PC-3 (cell line): ENCODE measurements around the gene STOX2. TPM values are rescaled to one million over a fixed set of nuclear protein-coding genes. Genes with fewer than 3 reads are reported as not detected.

ENCODE experiments used
- ATAC-seq: fragments of 200-7000 bp; cut with Tn5 transposase; 2 replicates; pipeline ENCODE4 v1.9.1; 2020; ENCODE audit warnings: mild to moderate bottlenecking, moderate library complexity
- Bru-seq: library from RNA; stranded (reverse); fragments of 400-500 nt; gene quantifications from one replicate; lab custom pipeline; 2021; lab: Mats Ljungman, UMichigan
- BruChase-seq, 2 experiments: library from RNA; stranded (reverse); fragments of 400-500 nt; gene quantifications; one replicate each; lab custom pipeline; 2021; lab: Mats Ljungman, UMichigan
- BruUV-seq: library from RNA; stranded (reverse); fragments of 400-500 nt; replicated peaks from 2 replicates; lab custom pipeline; 2021; lab: Mats Ljungman, UMichigan
- CTCF ChIA-PET: fragments of 300-600 bp; sonication (Branson Sonifier 250); formaldehyde crosslinking; loops from one replicate; lab custom pipeline; 2022; ENCODE audit warnings: antibody characterized with exemption; lab: Charles Lee
- POLR2A ChIA-PET: fragments of 300-600 bp; sonication (Branson Sonifier 250); formaldehyde crosslinking; loops from one replicate; lab custom pipeline; 2022; ENCODE audit warnings: antibody characterized with exemption; ENCODE audit not compliant: unreplicated experiment; lab: Charles Lee
- DNase-seq: peaks from one replicate; pipeline ENCODE4 v3.0.0-alpha.2; 2015
- H2AFZ ChIP-seq: fragments of 300-600 bp; sonication (generic); 2 replicates; pipeline ENCODE4 v1.6.0; 2016; ENCODE audit warnings: antibody characterized with exemption, low read length
- H3F3A ChIP-seq: fragments of 300-600 bp; sonication (generic); one replicate; pipeline ENCODE4 v1.6.0; 2017; ENCODE audit warnings: antibody characterized with exemption, low read length, control low read depth, mild to moderate bottlenecking; ENCODE audit not compliant: unreplicated experiment
- H3K27ac ChIP-seq: fragments of 300-600 bp; sonication (generic); 2 replicates; pipeline ENCODE4 v1.5.1; 2016; ENCODE audit warnings: mild to moderate bottlenecking, low read length
- H3K27me3 ChIP-seq: fragments of 300-600 bp; sonication (generic); 2 replicates; pipeline ENCODE4 v1.6.1; 2016; ENCODE audit warnings: low read length, mixed read lengths
- H3K36me3 ChIP-seq: fragments of 300-600 bp; sonication (generic); 2 replicates; pipeline ENCODE4 v1.6.1; 2016; ENCODE audit warnings: low read depth, mixed run types, low read length, mixed read lengths
- H3K4me1 ChIP-seq: fragments of 300-600 bp; sonication (generic); 2 replicates; pipeline ENCODE4 v1.5.1; 2016; ENCODE audit warnings: low read length; ENCODE audit not compliant: insufficient read depth
- H3K4me2 ChIP-seq: fragments of 300-600 bp; sonication (generic); 2 replicates; pipeline ENCODE4 v1.6.0; 2016; ENCODE audit warnings: low read length
- H3K4me3 ChIP-seq: fragments of 300-600 bp; sonication (generic); 2 replicates; pipeline ENCODE4 v1.5.1; 2016; ENCODE audit warnings: mild to moderate bottlenecking, low read length, mixed read lengths
- H3K79me2 ChIP-seq: fragments of 300-600 bp; sonication (generic); 2 replicates; pipeline ENCODE4 v1.6.1; 2017; ENCODE audit warnings: low read length, mixed read lengths
- H3K9ac ChIP-seq: fragments of 300-600 bp; sonication (generic); 2 replicates; pipeline ENCODE4 v1.6.0; 2016; ENCODE audit warnings: mild to moderate bottlenecking, low read length
- H3K9me2 ChIP-seq: fragments of 300-600 bp; sonication (generic); replicated peaks from 2 replicates; pipeline ENCODE4 v1.6.1; 2016; ENCODE audit warnings: mixed run types, low read length, mixed read lengths
- H3K9me3 ChIP-seq: fragments of 300-600 bp; sonication (generic); 2 replicates; pipeline ENCODE4 v1.6.1; 2016; ENCODE audit warnings: low read length, mixed read lengths
- H4K20me1 ChIP-seq: fragments of 300-600 bp; sonication (generic); 2 replicates; pipeline ENCODE4 v1.6.1; 2016; ENCODE audit warnings: low read length, mixed read lengths
- EZH2 ChIP-seq: fragments of 300-600 bp; sonication (generic); IDR thresholded peaks from one replicate; pipeline ENCODE4 v1.6.1; 2017; ENCODE audit warnings: antibody characterized with exemption, mild to moderate bottlenecking, low read length; ENCODE audit not compliant: unreplicated experiment
- EZH2phosphoT487 ChIP-seq: fragments of 300-600 bp; sonication (generic); IDR thresholded peaks from 2 replicates; pipeline ENCODE4 v1.6.1; 2018; ENCODE audit warnings: mild to moderate bottlenecking, antibody characterized with exemption, low read length, borderline replicate concordance
- intact Hi-C: fragments of 100-400 bp; cut with micrococcal nuclease; formaldehyde crosslinking; loops from 2 replicates; pipeline ENCODE4 v1.9.0; 2023
- long read RNA-seq: library from polyadenylated mRNA; unstranded; transcript quantifications from one replicate; pipeline ENCODE4 v2.0.0, GENCODE V29; 2021; ENCODE audit not compliant: unreplicated experiment
- total RNA-seq: library from RNA; depleted of rRNA; stranded (reverse); fragments of >200 nt; gene quantifications from 2 replicates; pipeline ENCODE4 v1.2.3, GENCODE V29; 2014; rRNA removed
- TF ChIP-seq, protein P1 (sequence below): fragments of 300-600 bp; sonication (generic); conservative IDR thresholded peaks from 2 replicates; pipeline ENCODE4 v1.5.1; 2017; ENCODE audit warnings: antibody characterized with exemption, low read depth, mild to moderate bottlenecking, low read length

Gene STOX2, protein sequence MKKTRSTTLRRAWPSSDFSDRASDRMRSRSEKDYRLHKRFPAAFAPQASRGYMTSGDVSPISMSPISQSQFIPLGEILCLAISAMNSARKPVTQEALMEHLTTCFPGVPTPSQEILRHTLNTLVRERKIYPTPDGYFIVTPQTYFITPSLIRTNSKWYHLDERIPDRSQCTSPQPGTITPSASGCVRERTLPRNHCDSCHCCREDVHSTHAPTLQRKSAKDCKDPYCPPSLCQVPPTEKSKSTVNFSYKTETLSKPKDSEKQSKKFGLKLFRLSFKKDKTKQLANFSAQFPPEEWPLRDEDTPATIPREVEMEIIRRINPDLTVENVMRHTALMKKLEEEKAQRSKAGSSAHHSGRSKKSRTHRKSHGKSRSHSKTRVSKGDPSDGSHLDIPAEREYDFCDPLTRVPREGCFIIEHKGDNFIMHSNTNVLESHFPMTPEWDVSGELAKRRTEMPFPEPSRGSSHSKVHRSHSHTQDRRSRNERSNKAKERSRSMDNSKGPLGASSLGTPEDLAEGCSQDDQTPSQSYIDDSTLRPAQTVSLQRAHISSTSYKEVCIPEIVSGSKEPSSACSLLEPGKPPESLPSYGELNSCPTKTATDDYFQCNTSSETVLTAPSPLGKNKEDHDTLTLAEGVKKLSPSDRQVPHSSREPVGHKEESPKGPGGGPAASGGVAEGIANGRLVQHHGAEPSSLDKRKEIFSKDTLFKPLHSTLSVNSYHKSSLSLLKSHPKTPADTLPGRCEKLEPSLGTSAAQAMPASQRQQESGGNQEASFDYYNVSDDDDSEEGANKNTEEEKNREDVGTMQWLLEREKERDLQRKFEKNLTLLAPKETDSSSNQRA (N-terminal part only)
- 2.1 and 3.6 TPM in 2 replicates for total RNA-seq
- Bru-seq, nascent RNA, result percentile 18 among the genes with signal in this experiment
- percentile 13 among the genes with signal in this experiment for BruChase-seq, experiment 1, labeled RNA remaining after a 6-hour chase
- percentile 16 among the genes with signal in this experiment for BruChase-seq, experiment 2, labeled RNA remaining after a 2-hour chase
- long read RNA-seq, partial matches to known transcripts, result 0 of 3 reads
- long read RNA-seq, other reads (novel, unspliced or antisense), result 3 of 3 reads

DNA sequence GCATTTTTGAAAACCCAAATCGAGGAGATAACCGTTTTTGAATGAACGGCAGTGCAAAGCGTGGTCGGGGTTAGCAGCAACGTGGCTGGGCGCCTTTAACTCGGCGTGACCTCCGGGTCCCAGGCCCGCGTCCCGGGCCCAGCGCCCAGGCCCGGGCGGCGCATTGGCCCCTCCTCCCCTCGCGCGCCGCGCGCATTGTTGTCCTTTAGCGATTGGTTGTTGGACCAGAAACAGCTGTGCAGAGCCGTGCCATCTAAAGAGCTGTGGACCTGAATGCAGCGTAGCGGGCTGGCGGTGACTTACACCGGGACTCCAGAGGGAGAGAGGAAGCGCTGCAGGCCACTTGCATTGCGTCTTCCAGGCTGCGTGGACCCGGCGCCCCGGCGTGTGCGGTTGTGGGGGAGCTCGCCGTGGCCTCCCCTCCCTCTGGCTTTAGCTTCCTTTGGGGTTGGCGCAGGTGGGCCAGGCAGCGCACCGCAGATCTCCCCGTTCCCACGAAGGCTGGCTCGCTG lies at the start of gene STOX2:
Gene STOX2 (plus strand): TSS at position 227 of the 512 bp plus-strand sequence. CDS start 1,484 bp downstream, outside the sequence.
- H3K36me3 ChIP-seq, result no peaks in the 10 kb centered on the region
- ChIA-PET POLR2A (no interaction called here), CTCF (no interaction called here)
- no TSS peak for BruUV-seq
- no peaks in the 10 kb centered on the region for H3K9me2 ChIP-seq
- peak within 1 kb of the TSS; percentile 93 for H2AFZ ChIP-seq
- H3F3A ChIP-seq, result no peaks in the 10 kb centered on the region
- ATAC-seq, result peak; percentile 86
- H3K9ac ChIP-seq, result 0 out of 2 replicates have a peak within 1 kb of the TSS, but pooled peaks have one; percentile 26
- TF ChIP-seq EZH2, result no peak
- TF ChIP-seq, protein P1, sequence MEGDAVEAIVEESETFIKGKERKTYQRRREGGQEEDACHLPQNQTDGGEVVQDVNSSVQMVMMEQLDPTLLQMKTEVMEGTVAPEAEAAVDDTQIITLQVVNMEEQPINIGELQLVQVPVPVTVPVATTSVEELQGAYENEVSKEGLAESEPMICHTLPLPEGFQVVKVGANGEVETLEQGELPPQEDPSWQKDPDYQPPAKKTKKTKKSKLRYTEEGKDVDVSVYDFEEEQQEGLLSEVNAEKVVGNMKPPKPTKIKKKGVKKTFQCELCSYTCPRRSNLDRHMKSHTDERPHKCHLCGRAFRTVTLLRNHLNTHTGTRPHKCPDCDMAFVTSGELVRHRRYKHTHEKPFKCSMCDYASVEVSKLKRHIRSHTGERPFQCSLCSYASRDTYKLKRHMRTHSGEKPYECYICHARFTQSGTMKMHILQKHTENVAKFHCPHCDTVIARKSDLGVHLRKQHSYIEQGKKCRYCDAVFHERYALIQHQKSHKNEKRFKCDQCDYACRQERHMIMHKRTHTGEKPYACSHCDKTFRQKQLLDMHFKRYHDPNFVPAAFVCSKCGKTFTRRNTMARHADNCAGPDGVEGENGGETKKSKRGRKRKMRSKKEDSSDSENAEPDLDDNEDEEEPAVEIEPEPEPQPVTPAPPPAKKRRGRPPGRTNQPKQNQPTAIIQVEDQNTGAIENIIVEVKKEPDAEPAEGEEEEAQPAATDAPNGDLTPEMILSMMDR, result no peak
- no peak for TF ChIP-seq EZH2phosphoT487
- no peak within 1 kb of the TSS for H3K27ac ChIP-seq
- no peaks in the 10 kb centered on the region for H3K4me1 ChIP-seq
- H3K9me3 ChIP-seq, result no peaks in the 10 kb centered on the region
- intact Hi-C loops, result no loop called here
- peak within 1 kb of the TSS; percentile 83 for H3K4me2 ChIP-seq
- peak within 1 kb of the TSS; percentile 68 for H3K4me3 ChIP-seq
- no peaks in the 10 kb centered on the region for H3K79me2 ChIP-seq
- peaks cover 23% of the 10 kb centered on the region; the same call in 1 of the 2 replicates for H3K27me3 ChIP-seq
- DNase-seq, result peak; percentile 58
- H4K20me1 ChIP-seq, result no peaks in the 10 kb centered on the region

DNA sequence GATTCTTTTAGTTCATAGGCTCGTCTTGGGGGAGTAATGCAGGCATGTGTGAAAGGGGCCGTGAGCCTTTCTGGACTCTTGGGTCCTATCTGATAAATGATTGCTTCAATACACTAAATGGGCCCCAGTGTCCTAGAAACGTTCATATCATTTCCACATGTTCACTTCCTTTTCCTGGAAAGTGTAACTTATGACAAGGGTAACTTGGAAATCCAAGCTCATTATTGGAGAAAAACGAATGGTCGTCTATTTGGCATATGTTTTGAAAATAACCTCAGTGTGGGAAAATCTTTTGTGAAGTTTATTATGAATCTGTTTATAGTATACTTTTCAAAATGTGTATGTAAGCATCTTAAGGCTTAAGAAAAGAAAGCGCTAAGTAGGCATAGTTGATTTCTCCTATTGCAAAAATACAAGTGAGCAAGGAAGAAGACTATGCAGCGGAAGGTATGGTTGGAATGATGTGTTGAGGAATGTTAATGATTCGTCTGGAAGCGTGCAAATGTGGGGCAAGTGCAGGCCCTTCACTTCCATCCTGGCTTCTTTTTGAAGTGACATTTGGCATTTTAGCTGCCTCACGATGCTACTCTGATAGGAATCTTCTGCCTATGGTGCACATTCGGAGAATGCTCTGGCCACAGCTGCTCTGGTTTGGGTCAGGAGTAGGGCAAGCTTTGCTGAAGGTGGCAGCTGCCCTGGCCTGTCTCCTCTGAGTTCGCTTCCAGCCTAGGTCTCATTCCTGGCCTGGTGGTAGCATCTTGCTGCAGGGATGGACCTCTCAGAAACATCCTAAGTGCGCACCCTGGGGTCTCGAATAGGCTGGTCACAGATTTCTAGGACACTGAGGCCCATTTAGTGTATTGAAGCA lies 49.5 kb upstream of the STOX2 start:
- Histone ChIP-seq H3K4me3 (no peak overlapping the region), H3K36me3 (no peaks in the 10 kb centered on the region), H3K79me2 (no peaks in the 10 kb centered on the region), H3K4me2 (no peak overlapping the region), H3F3A (no peaks in the 10 kb centered on the region), H2AFZ (no peak overlapping the region), H3K4me1 (no peaks in the 10 kb centered on the region), H3K27ac (no peak overlapping the region), H3K27me3 (peaks cover 68% of the 10 kb centered on the region), H3K9ac (no peak overlapping the region), H3K9me2 (no peaks in the 10 kb centered on the region), H4K20me1 (no peaks in the 10 kb centered on the region), H3K9me3 (no peaks in the 10 kb centered on the region)
- ChIA-PET POLR2A (no interaction called here), CTCF (no interaction called here)
- no peak for ATAC-seq
- no peak for DNase-seq
- intact Hi-C loops, result no loop called here
- BruUV-seq, result no TSS peak
- TF ChIP-seq EZH2 (no peak), EZH2phosphoT487 (no peak)
- TF ChIP-seq, protein P1, result no peak
